ENCODE data around the gene FGFR1OP2.
"Not testable (repeated sequence)": the region's sequence is repeated elsewhere in the genome, so short reads cannot be mapped to it uniquely, and the experiment has no call there.

Gene FGFR1OP2

GRCh38 chr12:26937863-26938700 is at the start of gene FGFR1OP2, which contains the start of gene INTS13:
TSS of gene FGFR1OP2 (plus strand) at chr12:26938470. CDS start at chr12:26954159, 15,689 bp downstream.
TSS of gene INTS13 (minus strand) at chr12:26937981. CDS start at chr12:26936803, 1,178 bp downstream.
- Histone ChIP-seq H3K27me3 (replicated peaks; ENCODE audit: control insufficient read depth, insufficient read depth, low read length) (no peaks in the 10 kb centered on the region), H3K4me3 (replicated peaks; ENCODE audit: low read depth, low read length) (peak within 1 kb of the TSS; percentile 87), H3K36me3 (ENCODE audit: control insufficient read depth, insufficient read depth, low read length) (no peaks in the 10 kb centered on the region; the same call in 1 of the 2 replicates)
- DNase-seq (ENCODE audit: extremely low read depth, insufficient read length) = peak; percentile 96
- TF ChIP-seq CTCF (IDR thresholded peaks at IDR 0.05; ENCODE audit: insufficient read depth, low read length, poor library complexity, severe bottlenecking) = no peak

DNA sequence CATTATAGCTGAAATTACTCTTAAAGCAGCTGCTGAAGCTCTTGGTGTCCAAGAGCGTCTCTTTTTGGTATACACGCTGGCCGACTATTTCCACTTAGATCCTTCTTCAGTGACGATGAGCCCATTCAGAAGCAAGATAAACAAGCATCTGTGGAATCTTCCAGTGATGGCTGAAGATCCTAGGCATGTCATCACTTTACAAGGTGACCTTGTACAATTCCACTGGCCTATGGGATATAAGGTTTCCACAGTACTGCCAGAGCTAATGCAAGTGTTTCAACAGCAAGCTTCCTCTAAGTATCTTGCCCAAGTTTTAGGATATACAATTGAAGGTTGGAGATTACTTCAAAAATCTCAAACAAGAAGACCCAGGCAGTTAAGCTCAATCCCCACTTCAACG is 47.5 kb upstream of the FGFR1OP2 start:
- Histone ChIP-seq H3K4me3 (replicated peaks; ENCODE audit: low read depth, low read length) (no peak overlapping the region), H3K36me3 (ENCODE audit: control insufficient read depth, insufficient read depth, low read length) (no peaks in the 10 kb centered on the region), H3K27me3 (replicated peaks; ENCODE audit: control insufficient read depth, insufficient read depth, low read length) (no peaks in the 10 kb centered on the region)
- no peak for DNase-seq (ENCODE audit: extremely low read depth, insufficient read length)
- TF ChIP-seq CTCF (IDR thresholded peaks at IDR 0.05; ENCODE audit: insufficient read depth, low read length, poor library complexity, severe bottlenecking) = no peak

DNA sequence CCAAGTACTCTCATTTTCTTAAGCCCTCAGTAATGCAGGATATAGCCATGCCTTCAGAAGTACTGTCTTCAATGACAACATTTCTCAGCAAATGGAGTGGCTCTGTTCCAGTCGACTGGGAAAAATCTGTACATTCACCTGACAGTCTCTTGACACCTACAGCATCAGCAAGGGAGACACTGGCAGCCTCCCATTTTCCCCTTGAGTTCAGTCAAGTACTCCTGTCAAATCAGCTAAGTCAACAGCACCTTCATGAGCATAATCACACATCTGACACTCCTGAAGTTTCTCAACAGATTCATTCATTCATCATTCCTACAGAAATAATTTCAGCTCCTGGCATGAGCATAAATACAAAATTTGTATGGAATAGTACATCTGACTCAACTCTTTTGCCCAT is 46.6 kb upstream of the FGFR1OP2 start:
- Histone ChIP-seq H3K27me3 (replicated peaks; ENCODE audit: control insufficient read depth, insufficient read depth, low read length) (no peaks in the 10 kb centered on the region), H3K36me3 (ENCODE audit: control insufficient read depth, insufficient read depth, low read length) (no peaks in the 10 kb centered on the region), H3K4me3 (replicated peaks; ENCODE audit: low read depth, low read length) (no peak overlapping the region)
- no peak for DNase-seq (ENCODE audit: extremely low read depth, insufficient read length)
- no peak for TF ChIP-seq CTCF (IDR thresholded peaks at IDR 0.05; ENCODE audit: insufficient read depth, low read length, poor library complexity, severe bottlenecking)

DNA sequence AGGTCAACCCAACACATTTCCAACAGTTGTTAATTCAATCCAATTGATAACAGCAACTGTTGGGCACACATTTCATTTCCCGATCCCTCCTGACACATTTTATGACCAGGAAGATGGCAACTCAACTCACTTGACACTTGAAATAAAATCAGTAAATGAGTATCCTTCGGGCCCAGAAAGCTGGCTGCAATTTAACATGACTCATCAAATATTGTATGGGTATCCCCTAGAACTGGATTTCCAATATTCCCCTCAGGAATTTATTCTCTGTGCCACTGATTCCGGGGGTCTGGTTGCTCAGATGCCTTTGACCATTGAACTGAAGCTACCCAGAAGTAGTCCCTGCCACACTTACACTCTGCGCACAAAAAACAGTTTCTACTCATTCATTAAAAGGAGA is 42.6 kb upstream of the FGFR1OP2 start:
- no peak overlapping the region for H3K4me3 ChIP-seq (replicated peaks; ENCODE audit: low read depth, low read length)
- no peaks in the 10 kb centered on the region for H3K36me3 ChIP-seq (ENCODE audit: control insufficient read depth, insufficient read depth, low read length)
- no peak for DNase-seq (ENCODE audit: extremely low read depth, insufficient read length)
- TF ChIP-seq CTCF (IDR thresholded peaks at IDR 0.05; ENCODE audit: insufficient read depth, low read length, poor library complexity, severe bottlenecking) = no peak
- no peaks in the 10 kb centered on the region for H3K27me3 ChIP-seq (replicated peaks; ENCODE audit: control insufficient read depth, insufficient read depth, low read length)

DNA sequence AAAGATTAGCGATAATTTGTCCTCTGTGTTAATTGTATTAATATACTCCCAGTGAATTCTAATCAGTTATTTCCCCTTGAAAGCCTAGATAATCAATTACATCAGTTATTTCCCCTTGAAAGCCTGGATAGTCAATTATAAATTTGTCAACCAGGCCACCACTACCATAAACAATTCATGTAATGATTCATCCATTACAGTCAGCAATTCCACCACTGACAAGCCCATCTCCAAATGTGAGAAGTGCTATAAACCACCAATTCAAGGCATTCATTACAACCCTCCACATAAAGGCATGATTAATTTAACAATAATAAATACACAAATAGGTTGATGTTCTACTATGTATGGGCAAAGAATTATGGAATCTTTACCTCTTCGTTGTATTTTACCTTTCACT is 41.4 kb upstream of the FGFR1OP2 start:
- no peak overlapping the region for H3K4me3 ChIP-seq (replicated peaks; ENCODE audit: low read depth, low read length)
- no peaks in the 10 kb centered on the region for H3K36me3 ChIP-seq (ENCODE audit: control insufficient read depth, insufficient read depth, low read length)
- DNase-seq (ENCODE audit: extremely low read depth, insufficient read length) = no peak
- no peak for TF ChIP-seq CTCF (IDR thresholded peaks at IDR 0.05; ENCODE audit: insufficient read depth, low read length, poor library complexity, severe bottlenecking)
- H3K27me3 ChIP-seq (replicated peaks; ENCODE audit: control insufficient read depth, insufficient read depth, low read length) = no peaks in the 10 kb centered on the region

- not testable (repeated sequence) for DNase-seq (ENCODE audit: extremely low read depth, insufficient read length)
These were observed 34.9 kb upstream of the FGFR1OP2 start for GRCh38 chr12:26903396-26903795.

More at GRCh38 chr12:26903396-26903795, 34.9 kb upstream of the FGFR1OP2 start:
- not testable (repeated sequence) for H3K4me3 ChIP-seq (replicated peaks; ENCODE audit: low read depth, low read length); H3K36me3 ChIP-seq (ENCODE audit: control insufficient read depth, insufficient read depth, low read length); H3K27me3 ChIP-seq (replicated peaks; ENCODE audit: control insufficient read depth, insufficient read depth, low read length)
